ENCODE results near the gene CCL17. TPM values are rescaled to one million over a fixed set of nuclear protein-coding genes. Genes with fewer than 3 reads are reported as not detected.
"Not testable (repeated sequence)": the region's sequence is repeated elsewhere in the genome, so short reads cannot be mapped to it uniquely, and the experiment has no call there.

CCL17 gene
- total and polyA plus RNA-seq, 2 donors from 2014 or later = 1.5 TPM; not detected in 1

DNA sequence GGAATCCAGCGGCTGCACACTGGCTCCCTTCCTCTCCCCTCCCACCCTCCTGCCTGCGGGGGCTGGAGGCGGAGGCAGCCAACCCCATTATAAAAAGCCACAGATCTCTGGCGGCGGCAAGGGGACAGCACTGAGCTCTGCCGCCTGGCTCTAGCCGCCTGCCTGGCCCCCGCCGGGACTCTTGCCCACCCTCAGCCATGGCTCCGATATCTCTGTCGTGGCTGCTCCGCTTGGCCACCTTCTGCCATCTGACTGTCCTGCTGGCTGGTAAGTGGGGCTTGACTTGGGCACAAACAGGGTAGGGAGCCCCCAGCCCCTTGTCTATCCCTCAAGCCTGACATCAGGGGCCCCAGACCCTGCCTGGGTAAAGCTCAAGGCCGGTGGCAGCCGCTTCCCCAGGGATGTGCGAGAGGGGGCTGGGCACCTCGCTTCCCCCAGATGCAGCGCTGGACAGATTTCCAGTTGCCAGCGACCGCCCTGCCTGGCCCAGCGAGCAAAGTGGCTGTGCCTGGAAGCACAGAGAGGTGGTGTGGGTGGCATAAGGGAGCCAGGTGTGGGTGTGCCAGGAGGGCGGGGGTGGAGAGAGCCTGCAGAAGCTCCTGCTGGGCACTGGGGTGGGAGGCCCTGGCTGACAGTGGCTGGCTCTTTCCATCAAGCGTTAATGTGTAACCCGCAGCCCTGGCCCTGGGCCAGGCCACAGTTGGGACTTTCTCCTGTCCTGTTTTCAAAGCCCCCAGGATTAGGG lies 32.0 kb upstream of the CCL17 start, which contains the start of gene CX3CL1:
Gene CX3CL1, plus strand, starts transcription at position 119 of the 745 bp plus-strand sequence. Its CDS starts 79 bp downstream, at position 198.
- peak; percentile 93 to 97 (median 95) for DNase-seq
- Histone ChIP-seq H3K36me3 (ENCODE audit: control insufficient read depth in 2 of 3, insufficient read depth in 3 of 3, low read length in 3 of 3) (no peaks in the 10 kb centered on the region), H3K4me3 (ENCODE audit: low read length in 3 of 3) (peak within 1 kb of the TSS; percentile 66 to 95 (median 75)), H3K27ac (ENCODE audit: low read depth in 2 of 2, low read length in 2 of 2) (peak within 1 kb of the TSS; percentile 88 to 97), H3K9ac (ENCODE audit: low read length in 3 of 3) (peak within 1 kb of the TSS; percentile 47 to 96 (median 49)), H3K4me1 (ENCODE audit: control insufficient read depth in 2 of 3, insufficient read depth in 2 of 3, low read depth in 1 of 3, low read length in 3 of 3) (peaks cover 0 to 32% (median 16%) of the 10 kb centered on the region in 3 donors), H3K9me3 (ENCODE audit: control insufficient read depth in 2 of 3, insufficient read depth in 1 of 3, low read length in 3 of 3) (no peaks in the 10 kb centered on the region), H3K27me3 (ENCODE audit: control insufficient read depth, insufficient read depth, low read length) (no peaks in the 10 kb centered on the region)
- intact Hi-C loops (cut with DNase I) = no loop called here
- FAIRE-seq = peak; percentile 41
- TF ChIP-seq, protein P1, sequence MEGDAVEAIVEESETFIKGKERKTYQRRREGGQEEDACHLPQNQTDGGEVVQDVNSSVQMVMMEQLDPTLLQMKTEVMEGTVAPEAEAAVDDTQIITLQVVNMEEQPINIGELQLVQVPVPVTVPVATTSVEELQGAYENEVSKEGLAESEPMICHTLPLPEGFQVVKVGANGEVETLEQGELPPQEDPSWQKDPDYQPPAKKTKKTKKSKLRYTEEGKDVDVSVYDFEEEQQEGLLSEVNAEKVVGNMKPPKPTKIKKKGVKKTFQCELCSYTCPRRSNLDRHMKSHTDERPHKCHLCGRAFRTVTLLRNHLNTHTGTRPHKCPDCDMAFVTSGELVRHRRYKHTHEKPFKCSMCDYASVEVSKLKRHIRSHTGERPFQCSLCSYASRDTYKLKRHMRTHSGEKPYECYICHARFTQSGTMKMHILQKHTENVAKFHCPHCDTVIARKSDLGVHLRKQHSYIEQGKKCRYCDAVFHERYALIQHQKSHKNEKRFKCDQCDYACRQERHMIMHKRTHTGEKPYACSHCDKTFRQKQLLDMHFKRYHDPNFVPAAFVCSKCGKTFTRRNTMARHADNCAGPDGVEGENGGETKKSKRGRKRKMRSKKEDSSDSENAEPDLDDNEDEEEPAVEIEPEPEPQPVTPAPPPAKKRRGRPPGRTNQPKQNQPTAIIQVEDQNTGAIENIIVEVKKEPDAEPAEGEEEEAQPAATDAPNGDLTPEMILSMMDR (IDR thresholded peaks at IDR 0.05; ENCODE audit: borderline replicate concordance, extremely low read depth, insufficient read depth) = peak; percentile 21

DNA sequence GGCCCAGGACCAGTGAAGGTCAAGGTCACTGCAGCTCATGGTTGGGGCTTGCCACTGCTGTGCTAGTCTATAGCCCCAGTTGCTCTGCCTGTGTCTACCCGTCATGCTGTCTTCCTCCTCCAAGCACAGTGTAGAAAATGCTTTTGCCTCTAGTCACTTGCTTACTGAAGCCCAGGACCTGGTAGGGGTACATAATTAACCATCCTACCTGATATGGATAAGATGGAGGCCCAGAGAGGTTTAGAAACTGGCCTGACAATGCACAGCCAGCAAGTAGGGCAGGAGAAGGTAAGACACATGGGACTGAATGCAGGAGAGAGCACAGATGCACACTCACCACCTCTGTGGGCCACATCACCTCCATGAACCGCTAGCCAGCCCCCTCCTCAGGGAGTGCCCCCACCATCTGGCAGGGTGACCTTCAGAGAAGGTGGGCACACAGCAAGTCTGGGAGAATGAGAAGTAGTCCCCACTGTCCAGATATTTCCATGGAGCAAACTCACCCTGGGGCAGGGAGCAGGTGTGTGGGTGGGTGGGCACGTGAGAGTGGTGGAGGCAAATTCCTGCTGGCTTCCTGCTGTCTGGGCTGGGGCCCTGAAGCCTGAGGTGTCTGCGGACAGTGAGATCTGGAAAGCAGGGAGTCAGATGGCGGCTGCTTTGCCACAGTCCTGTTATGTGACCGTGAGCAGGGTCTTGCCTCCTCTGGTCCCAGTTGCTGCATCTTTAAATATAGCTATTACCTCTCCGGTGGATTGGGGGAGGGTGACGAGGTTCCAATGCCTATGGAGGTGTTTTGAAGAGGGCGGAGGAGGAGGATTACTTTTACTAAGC lies 31.2 kb upstream of the CCL17 start:
- H3K36me3 ChIP-seq (ENCODE audit: control insufficient read depth in 2 of 3, insufficient read depth in 3 of 3, low read length in 3 of 3) = no peaks in the 10 kb centered on the region
- no peaks in the 10 kb centered on the region for H3K9me3 ChIP-seq (ENCODE audit: control insufficient read depth in 2 of 3, insufficient read depth in 1 of 3, low read length in 3 of 3)
- H3K4me1 ChIP-seq (ENCODE audit: control insufficient read depth in 2 of 3, insufficient read depth in 2 of 3, low read depth in 1 of 3, low read length in 3 of 3) = peaks cover 0 to 33% (median 16%) of the 10 kb centered on the region in 3 donors
- peak overlapping the region; percentile 38 to 96 (median 78) for H3K9ac ChIP-seq (ENCODE audit: low read length in 3 of 3)
- FAIRE-seq = no peak
- H3K4me3 ChIP-seq (ENCODE audit: low read length in 3 of 3) = peak overlapping the region; percentile 66 to 95 (median 75)
- TF ChIP-seq, protein P1 (IDR thresholded peaks at IDR 0.05; ENCODE audit: borderline replicate concordance, extremely low read depth, insufficient read depth) = no peak
- intact Hi-C loops (cut with DNase I) = no loop called here
- no peaks in the 10 kb centered on the region for H3K27me3 ChIP-seq (ENCODE audit: control insufficient read depth, insufficient read depth, low read length)
- DNase-seq = peak in 3 of 5 donors; percentile 33 to 34 (median 33)
- peak overlapping the region; percentile 88 to 97 for H3K27ac ChIP-seq (ENCODE audit: low read depth in 2 of 2, low read length in 2 of 2)

DNA sequence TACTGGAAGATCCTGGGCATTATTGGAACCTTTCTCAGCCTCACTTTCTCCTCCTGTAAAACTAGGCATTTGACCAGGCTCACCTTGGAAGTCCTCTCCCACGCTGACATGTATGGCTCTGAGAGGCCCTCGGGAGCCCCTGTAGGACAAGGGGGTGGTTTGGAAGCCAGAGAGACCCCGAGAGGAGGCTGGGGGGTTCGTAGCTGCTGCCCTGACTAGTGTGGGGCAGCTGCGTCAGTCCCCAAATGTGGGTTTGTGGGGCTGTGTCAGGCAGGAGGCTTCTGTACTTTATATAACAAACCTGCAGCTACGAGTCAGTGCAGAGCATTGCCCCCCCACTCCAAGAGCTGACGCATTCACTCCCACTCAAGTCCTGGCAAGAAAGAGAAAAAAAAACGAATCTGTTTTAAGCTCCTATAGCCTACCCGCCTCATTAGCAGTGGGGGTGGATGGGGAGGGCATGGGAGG lies 30.5 kb upstream of the CCL17 start:
- peaks cover 0 to 33% (median 16%) of the 10 kb centered on the region in 3 donors for H3K4me1 ChIP-seq (ENCODE audit: control insufficient read depth in 2 of 3, insufficient read depth in 2 of 3, low read depth in 1 of 3, low read length in 3 of 3)
- H3K4me3 ChIP-seq (ENCODE audit: low read length in 3 of 3) = peak overlapping the region; percentile 66 to 95 (median 75)
- peak overlapping the region; percentile 88 to 97 for H3K27ac ChIP-seq (ENCODE audit: low read depth in 2 of 2, low read length in 2 of 2)
- peak overlapping the region in 2 of 3 donors; percentile 78 to 96 for H3K9ac ChIP-seq (ENCODE audit: low read length in 3 of 3)
- H3K27me3 ChIP-seq (ENCODE audit: control insufficient read depth, insufficient read depth, low read length) = no peaks in the 10 kb centered on the region
- intact Hi-C loops (cut with DNase I) = no loop called here
- TF ChIP-seq, protein P1 (IDR thresholded peaks at IDR 0.05; ENCODE audit: borderline replicate concordance, extremely low read depth, insufficient read depth) = no peak
- FAIRE-seq (no peak), DNase-seq (peak in 4 of 5 donors; percentile 62 to 82 (median 72))
- H3K36me3 ChIP-seq (ENCODE audit: control insufficient read depth in 2 of 3, insufficient read depth in 3 of 3, low read length in 3 of 3) = no peaks in the 10 kb centered on the region
- H3K9me3 ChIP-seq (ENCODE audit: control insufficient read depth in 2 of 3, insufficient read depth in 1 of 3, low read length in 3 of 3) = no peaks in the 10 kb centered on the region

DNA sequence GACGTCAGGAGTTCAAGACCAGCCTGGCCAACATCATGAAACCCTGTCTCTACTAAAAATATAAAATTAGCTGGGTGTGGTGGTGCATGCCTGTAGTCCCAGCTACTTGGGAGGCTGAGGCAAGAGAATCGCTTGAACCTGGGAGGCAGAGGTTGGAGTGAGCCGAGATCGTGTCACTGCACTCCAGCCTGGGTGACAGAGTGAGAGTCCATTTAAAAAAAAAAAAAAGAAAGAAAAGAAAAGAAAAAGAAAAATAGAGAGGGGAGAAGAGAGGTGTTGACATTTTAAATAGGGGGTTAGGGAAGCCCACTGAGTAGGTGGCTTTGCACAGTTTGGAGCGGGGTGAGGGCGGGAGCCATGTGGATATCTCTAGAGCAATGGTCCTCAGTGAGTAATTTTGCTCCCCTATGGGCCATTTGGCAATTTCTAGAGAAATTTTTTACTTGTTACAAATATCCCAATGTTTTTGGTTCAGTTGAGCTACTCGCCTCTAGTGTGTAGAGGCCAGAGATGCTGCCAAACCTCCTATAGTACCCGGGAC lies 29.6 kb upstream of the CCL17 start:
- FAIRE-seq; H3K36me3 ChIP-seq (ENCODE audit: control insufficient read depth in 2 of 3, insufficient read depth in 3 of 3, low read length in 3 of 3); H3K27me3 ChIP-seq (ENCODE audit: control insufficient read depth, insufficient read depth, low read length); H3K9me3 ChIP-seq (ENCODE audit: control insufficient read depth in 2 of 3, insufficient read depth in 1 of 3, low read length in 3 of 3); intact Hi-C loops (cut with DNase I); DNase-seq: not testable (repeated sequence)
- Histone ChIP-seq H3K27ac (ENCODE audit: low read depth in 2 of 2, low read length in 2 of 2) (peak overlapping the region in 1 of 2 donors; percentile 88), H3K4me3 (ENCODE audit: low read length in 3 of 3) (peak overlapping the region in 1 of 3 donors; percentile 95), H3K9ac (ENCODE audit: low read length in 3 of 3) (peak overlapping the region in 1 of 3 donors; percentile 35), H3K4me1 (ENCODE audit: control insufficient read depth in 2 of 3, insufficient read depth in 2 of 3, low read depth in 1 of 3, low read length in 3 of 3) (peaks cover 0 to 33% (median 22%) of the 10 kb centered on the region in 3 donors)

Measured in kidney (tissue), 14 donors.